Fibroblast of peridontal ligament (primary cell): ENCODE results near the gene CACNA1S.

Source experiments
- DNase-seq: peaks from one replicate; pipeline ENCODE4 v3.0.0-alpha.2; 2010; ENCODE audit errors: extremely low read depth

Gene CACNA1S

GRCh38 chr1:201112173-201112731 is at the start of gene CACNA1S:
CACNA1S (minus strand) TSS chr1:201112426; CDS start chr1:201112339, 87 bp downstream.
- no peak for DNase-seq

- no peak for DNase-seq
Measured at GRCh38 chr1:201157949-201158348, 45.7 kb upstream of the CACNA1S start.

- DNase-seq: no peak
Measured at GRCh38 chr1:201156819-201157218, 44.6 kb upstream of the CACNA1S start.

GRCh38 chr1:201156346-201156745 is 44.1 kb upstream of the CACNA1S start:
- no peak for DNase-seq

GRCh38 chr1:201155354-201155753 is 43.1 kb upstream of the CACNA1S start:
- DNase-seq: no peak

- DNase-seq: peak; percentile 91
Measured at GRCh38 chr1:201154389-201155165, 42.4 kb upstream of the CACNA1S start, which contains the start of gene TMEM9. TMEM9 (minus strand) TSS chr1:201154474; CDS start chr1:201153923, 551 bp downstream.

GRCh38 chr1:201153474-201154388 is 41.5 kb upstream of the CACNA1S start:
- DNase-seq: no peak

- DNase-seq: peak; percentile 41
Measured at GRCh38 chr1:201149400-201149799, 37.2 kb upstream of the CACNA1S start.

GRCh38 chr1:201147396-201148015 is 35.3 kb upstream of the CACNA1S start:
- DNase-seq: no peak

- DNase-seq: no peak
Measured at GRCh38 chr1:201146626-201147390, 34.6 kb upstream of the CACNA1S start.

- no peak for DNase-seq
Measured at GRCh38 chr1:201145816-201146215, 33.6 kb upstream of the CACNA1S start.

GRCh38 chr1:201145132-201145531 is 32.9 kb upstream of the CACNA1S start:
- DNase-seq: no peak

GRCh38 chr1:201144701-201145100 is 32.5 kb upstream of the CACNA1S start:
- DNase-seq: no peak

GRCh38 chr1:201143726-201144635 is 31.8 kb upstream of the CACNA1S start:
- no peak for DNase-seq

GRCh38 chr1:201142849-201143725 is 30.9 kb upstream of the CACNA1S start:
- no peak for DNase-seq

- peak; percentile 59 for DNase-seq
Measured at GRCh38 chr1:201142011-201142848, 30.0 kb upstream of the CACNA1S start.

- no peak for DNase-seq
Measured at GRCh38 chr1:201141418-201141817, 29.2 kb upstream of the CACNA1S start.

GRCh38 chr1:201140941-201141260 is 28.7 kb upstream of the CACNA1S start:
- no peak for DNase-seq
